ENCODE results near the gene B4GALT3.

DNA sequence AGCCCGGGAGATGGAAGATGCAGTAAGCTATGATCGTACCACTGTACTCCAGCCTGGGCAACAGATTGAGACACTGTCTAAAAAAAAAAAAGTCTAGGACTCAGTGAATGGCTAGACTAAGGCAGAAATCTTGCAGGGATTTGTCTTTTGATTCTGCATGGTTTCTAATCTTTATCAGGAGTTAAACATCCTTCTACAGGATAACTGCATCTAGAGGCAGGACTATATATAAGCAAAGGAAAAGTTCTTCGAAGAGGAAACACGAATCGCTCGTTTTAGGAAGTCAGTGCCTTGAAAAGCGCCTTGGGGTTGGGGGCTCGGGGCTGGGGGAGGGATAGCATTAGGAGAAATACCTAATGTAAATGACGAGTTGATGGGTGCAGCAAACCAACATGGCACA lies 24.1 kb downstream of the B4GALT3 start:
- TF ChIP-seq, protein P1, sequence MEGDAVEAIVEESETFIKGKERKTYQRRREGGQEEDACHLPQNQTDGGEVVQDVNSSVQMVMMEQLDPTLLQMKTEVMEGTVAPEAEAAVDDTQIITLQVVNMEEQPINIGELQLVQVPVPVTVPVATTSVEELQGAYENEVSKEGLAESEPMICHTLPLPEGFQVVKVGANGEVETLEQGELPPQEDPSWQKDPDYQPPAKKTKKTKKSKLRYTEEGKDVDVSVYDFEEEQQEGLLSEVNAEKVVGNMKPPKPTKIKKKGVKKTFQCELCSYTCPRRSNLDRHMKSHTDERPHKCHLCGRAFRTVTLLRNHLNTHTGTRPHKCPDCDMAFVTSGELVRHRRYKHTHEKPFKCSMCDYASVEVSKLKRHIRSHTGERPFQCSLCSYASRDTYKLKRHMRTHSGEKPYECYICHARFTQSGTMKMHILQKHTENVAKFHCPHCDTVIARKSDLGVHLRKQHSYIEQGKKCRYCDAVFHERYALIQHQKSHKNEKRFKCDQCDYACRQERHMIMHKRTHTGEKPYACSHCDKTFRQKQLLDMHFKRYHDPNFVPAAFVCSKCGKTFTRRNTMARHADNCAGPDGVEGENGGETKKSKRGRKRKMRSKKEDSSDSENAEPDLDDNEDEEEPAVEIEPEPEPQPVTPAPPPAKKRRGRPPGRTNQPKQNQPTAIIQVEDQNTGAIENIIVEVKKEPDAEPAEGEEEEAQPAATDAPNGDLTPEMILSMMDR (IDR thresholded peaks at IDR 0.05), result no peak
- no peak for TF ChIP-seq EP300 (IDR thresholded peaks at IDR 0.05; ENCODE audit: low read depth)
